Measurements from ENCODE around the gene SMYD2. TPM values are rescaled to one million over a fixed set of nuclear protein-coding genes. Genes with fewer than 3 reads are reported as not detected.
A peak's percentile ranks its signal among the peaks of the same experiment; 100 is the strongest.

SMYD2 gene
- total RNA-seq, 2 donors from 2014 or later: 28.6 to 34.5 TPM

- DNase-seq: no peak
- ATAC-seq (replicated peaks in 1 of 2): no peak
- peaks cover 2% of the 10 kb centered on the region in 2 donors for H3K36me3 Mint-ChIP-seq (ENCODE audit: insufficient read depth in 2 of 2)
- no peak overlapping the region for H3K4me3 Mint-ChIP-seq
- H3K4me1 Mint-ChIP-seq (ENCODE audit: low read depth): peaks cover 24% of the 10 kb centered on the region
- H3K27ac Mint-ChIP-seq: no peak overlapping the region
- H3K9me3 Mint-ChIP-seq: no peaks in the 10 kb centered on the region
- peaks cover 7% of the 10 kb centered on the region for H3K27me3 Mint-ChIP-seq (ENCODE audit: low read depth)
Measured at GRCh38 chr1:214277704-214278635, 3.0 kb upstream of the SMYD2 start.

GRCh38 chr1:214280386-214281020 is 456 bp upstream of the SMYD2 start:
- DNase-seq: peak in 1 of 2 donors; percentile 27

GRCh38 chr1:214281720-214282629 is 1.0 kb downstream of the SMYD2 start:
- H3K4me1 Mint-ChIP-seq (ENCODE audit: low read depth): peaks cover 44% of the 10 kb centered on the region
- no peaks in the 10 kb centered on the region for H3K9me3 Mint-ChIP-seq
- ATAC-seq (replicated peaks in 1 of 2) (no peak), DNase-seq (no peak)
- peak overlapping the region; percentile 52 for H3K27ac Mint-ChIP-seq
- no peaks in the 10 kb centered on the region for H3K36me3 Mint-ChIP-seq (ENCODE audit: insufficient read depth in 2 of 2)
- peaks cover 7% of the 10 kb centered on the region for H3K27me3 Mint-ChIP-seq (ENCODE audit: low read depth)
- peak overlapping the region; percentile 92 to 97 for H3K4me3 Mint-ChIP-seq

More at GRCh38 chr1:214280386-214281020, 456 bp upstream of the SMYD2 start:
- Mint-ChIP-seq H3K4me1 (ENCODE audit: low read depth) (peaks cover 39% of the 10 kb centered on the region), H3K27me3 (ENCODE audit: low read depth) (peaks cover 7% of the 10 kb centered on the region), H3K36me3 (ENCODE audit: insufficient read depth in 2 of 2) (peaks cover 2% of the 10 kb centered on the region in 2 donors), H3K9me3 (no peaks in the 10 kb centered on the region), H3K4me3 (peak overlapping the region; percentile 82 to 85), H3K27ac (peak overlapping the region; percentile 44)
- ATAC-seq (replicated peaks in 1 of 2): peak in 1 of 2 donors; percentile 2

- Mint-ChIP-seq H3K27ac (no peak overlapping the region), H3K9me3 (no peaks in the 10 kb centered on the region), H3K4me1 (ENCODE audit: low read depth) (peaks cover 44% of the 10 kb centered on the region), H3K27me3 (ENCODE audit: low read depth) (peaks cover 7% of the 10 kb centered on the region), H3K4me3 (peak overlapping the region; percentile 92 to 97), H3K36me3 (ENCODE audit: insufficient read depth in 2 of 2) (no peaks in the 10 kb centered on the region)
- DNase-seq (peak; percentile 16 to 27), ATAC-seq (replicated peaks in 1 of 2) (no peak)
Measured at GRCh38 chr1:214282630-214283242, 1.8 kb downstream of the SMYD2 start.

- ATAC-seq (replicated peaks in 1 of 2) (no peak), DNase-seq (no peak)
- peaks cover 50% of the 10 kb centered on the region for H3K4me1 Mint-ChIP-seq (ENCODE audit: low read depth)
- H3K36me3 Mint-ChIP-seq (ENCODE audit: insufficient read depth in 2 of 2): peaks cover 2% of the 10 kb centered on the region in 2 donors
- H3K4me3 Mint-ChIP-seq: no peak overlapping the region
- H3K9me3 Mint-ChIP-seq: no peaks in the 10 kb centered on the region
- no peak overlapping the region for H3K27ac Mint-ChIP-seq
- no peaks in the 10 kb centered on the region for H3K27me3 Mint-ChIP-seq (ENCODE audit: low read depth)
Measured at GRCh38 chr1:214285610-214286440, 4.9 kb downstream of the SMYD2 start.

GRCh38 chr1:214287884-214288283 is 6.9 kb downstream of the SMYD2 start:
- H3K4me1 Mint-ChIP-seq (ENCODE audit: low read depth): peaks cover 36% of the 10 kb centered on the region
- H3K27ac Mint-ChIP-seq: no peak overlapping the region
- H3K4me3 Mint-ChIP-seq: no peak overlapping the region
- H3K9me3 Mint-ChIP-seq: no peaks in the 10 kb centered on the region
- no peaks in the 10 kb centered on the region for H3K27me3 Mint-ChIP-seq (ENCODE audit: low read depth)
- H3K36me3 Mint-ChIP-seq (ENCODE audit: insufficient read depth in 2 of 2): peaks cover 2% of the 10 kb centered on the region in 2 donors
- no peak for ATAC-seq (replicated peaks in 1 of 2)
- no peak for DNase-seq

- Mint-ChIP-seq H3K4me1 (ENCODE audit: low read depth) (peaks cover 27% of the 10 kb centered on the region), H3K27me3 (ENCODE audit: low read depth) (no peaks in the 10 kb centered on the region), H3K4me3 (no peak overlapping the region), H3K27ac (peak overlapping the region; percentile 17), H3K9me3 (no peaks in the 10 kb centered on the region), H3K36me3 (ENCODE audit: insufficient read depth in 2 of 2) (peaks cover 2% of the 10 kb centered on the region in 2 donors)
- DNase-seq: no peak
- ATAC-seq (replicated peaks in 1 of 2): no peak
Measured at GRCh38 chr1:214289574-214290272, 8.8 kb downstream of the SMYD2 start.

GRCh38 chr1:214290424-214291037 is 9.6 kb downstream of the SMYD2 start:
- H3K27ac Mint-ChIP-seq: no peak overlapping the region
- no peak overlapping the region for H3K4me3 Mint-ChIP-seq
- no peaks in the 10 kb centered on the region for H3K27me3 Mint-ChIP-seq (ENCODE audit: low read depth)
- no peaks in the 10 kb centered on the region for H3K9me3 Mint-ChIP-seq
- H3K4me1 Mint-ChIP-seq (ENCODE audit: low read depth): peaks cover 20% of the 10 kb centered on the region
- DNase-seq (no peak), ATAC-seq (replicated peaks in 1 of 2) (no peak)
- H3K36me3 Mint-ChIP-seq (ENCODE audit: insufficient read depth in 2 of 2): peaks cover 2% of the 10 kb centered on the region in 2 donors

- Mint-ChIP-seq H3K4me3 (no peak overlapping the region), H3K9me3 (no peaks in the 10 kb centered on the region), H3K27me3 (ENCODE audit: low read depth) (no peaks in the 10 kb centered on the region), H3K36me3 (ENCODE audit: insufficient read depth in 2 of 2) (peaks cover 2% of the 10 kb centered on the region in 2 donors), H3K4me1 (ENCODE audit: low read depth) (peaks cover 26% of the 10 kb centered on the region), H3K27ac (no peak overlapping the region)
- ATAC-seq (replicated peaks in 1 of 2) (no peak), DNase-seq (no peak)
Measured at GRCh38 chr1:214292322-214292721, 11.4 kb downstream of the SMYD2 start.

GRCh38 chr1:214295934-214296333 is 15.0 kb downstream of the SMYD2 start:
- H3K4me1 Mint-ChIP-seq (ENCODE audit: low read depth): peaks cover 10% of the 10 kb centered on the region
- DNase-seq: no peak
- H3K9me3 Mint-ChIP-seq: no peaks in the 10 kb centered on the region
- H3K27me3 Mint-ChIP-seq (ENCODE audit: low read depth): no peaks in the 10 kb centered on the region
- H3K36me3 Mint-ChIP-seq (ENCODE audit: insufficient read depth in 2 of 2): peaks cover 0 to 2% of the 10 kb centered on the region in 2 donors
- no peak overlapping the region for H3K4me3 Mint-ChIP-seq
- H3K27ac Mint-ChIP-seq: no peak overlapping the region
- no peak for ATAC-seq (replicated peaks in 1 of 2)
